HCT116 (cell line): Measurements from ENCODE around the gene NOSIP.

Experiments used
- CBX3 ChIP-seq: IDR thresholded peaks from 2 replicates; pipeline ENCODE4 v1.6.1; 2012; ENCODE audit warnings: low read depth
- CEBPB ChIP-seq: IDR thresholded peaks from 2 replicates; pipeline ENCODE4 v1.6.1; 2012; ENCODE audit warnings: low read depth
- EGR1 ChIP-seq: IDR thresholded peaks from 2 replicates; pipeline ENCODE4 v1.6.1; 2012; ENCODE audit warnings: low read depth
- EZH2 ChIP-seq: fragments of 200-600 bp; sonication (generic); IDR thresholded peaks from 2 replicates; pipeline ENCODE4 v1.6.1; 2017; ENCODE audit warnings: antibody characterized with exemption, mixed run types
- EZH2phosphoT487 ChIP-seq: fragments of 200-600 bp; IDR thresholded peaks from 2 replicates; pipeline ENCODE4 v1.6.1; 2018; ENCODE audit warnings: antibody characterized with exemption, borderline replicate concordance
- POLR2A ChIP-seq: IDR thresholded peaks from 2 replicates; pipeline ENCODE4 v1.7.0; 2011; ENCODE audit warnings: borderline replicate concordance; ENCODE audit not compliant: insufficient read depth, insufficient read length; ENCODE audit errors: extremely low read depth
- POLR2AphosphoS5 ChIP-seq: IDR thresholded peaks from 2 replicates; pipeline ENCODE4 v1.6.1; 2011; ENCODE audit warnings: mild to moderate bottlenecking, low read depth, low read length, moderate library complexity
- SIN3A ChIP-seq: IDR thresholded peaks from 2 replicates; pipeline ENCODE4 v1.6.1; 2012; ENCODE audit warnings: low read depth
- TCF7L2 ChIP-seq: IDR thresholded peaks from 2 replicates; pipeline ENCODE4 v1.7.0; 2011; ENCODE audit warnings: borderline replicate concordance, inconsistent platforms; ENCODE audit not compliant: insufficient read depth, insufficient read length; ENCODE audit errors: extremely low read depth
- YY1 ChIP-seq: IDR thresholded peaks from 2 replicates; pipeline ENCODE4 v1.6.1; 2011; ENCODE audit warnings: low read length, low read depth, moderate library complexity, mild to moderate bottlenecking; ENCODE audit not compliant: insufficient replicate concordance; ENCODE audit errors: extremely low read depth
- TF ChIP-seq, protein P1 (sequence below), 3 experiments: fragments of 200-600 bp in 1 of 3; sonication (generic) in 1 of 3; IDR thresholded peaks in 2 of 3; conservative IDR thresholded peaks in 1 of 3; 2 replicates each; pipeline ENCODE4 v1.5.1; 2012 to 2017; ENCODE audit warnings: low read depth in 2 of 3, low read length in 2 of 3, antibody characterized with exemption in 1 of 3, borderline replicate concordance in 1 of 3, control low read depth in 1 of 3, mild to moderate bottlenecking in 1 of 3, mixed read lengths in 1 of 3, mixed run types in 1 of 3, moderate library complexity in 1 of 3; ENCODE audit not compliant: insufficient read depth in 1 of 3
- TF ChIP-seq, protein P2 (sequence below): IDR thresholded peaks from 2 replicates; pipeline ENCODE4 v1.6.1; 2012

DNA sequence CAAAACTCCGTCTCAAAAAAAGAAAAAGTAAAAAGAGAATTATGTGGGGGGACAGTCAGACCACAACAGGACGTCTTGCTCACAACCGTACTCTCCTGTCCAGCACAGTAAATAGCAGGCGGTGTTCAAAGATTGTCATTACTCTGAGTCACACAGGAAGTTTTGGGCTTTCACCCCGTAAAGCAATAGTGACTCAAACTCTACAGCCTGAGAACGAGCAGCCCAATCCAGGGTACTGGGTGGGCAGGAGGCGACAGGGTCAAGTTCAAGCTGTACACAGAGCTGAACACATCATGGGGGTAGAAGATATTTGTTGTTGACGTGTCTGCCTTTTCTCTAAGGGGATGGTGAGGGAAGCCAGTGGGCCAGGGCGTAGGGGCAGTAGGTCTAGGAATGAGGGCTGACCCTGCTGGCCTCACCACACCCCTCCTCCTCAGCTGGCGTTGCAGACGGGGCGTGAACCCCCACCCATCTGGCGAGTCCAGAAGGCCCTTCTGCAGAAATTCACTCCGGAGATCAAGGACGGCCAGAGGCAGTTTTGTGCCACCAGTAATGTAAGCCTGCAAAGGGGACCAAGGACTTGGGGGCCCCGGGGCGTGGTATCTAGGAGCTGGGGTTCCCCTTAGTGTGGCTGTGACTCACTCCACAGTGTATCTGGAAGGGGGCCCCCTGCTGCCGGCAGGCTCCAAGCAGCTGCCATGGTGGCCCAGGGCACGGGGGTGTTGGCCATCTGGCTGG is 33.9 kb upstream of the NOSIP start:
- TF ChIP-seq, protein P1, sequence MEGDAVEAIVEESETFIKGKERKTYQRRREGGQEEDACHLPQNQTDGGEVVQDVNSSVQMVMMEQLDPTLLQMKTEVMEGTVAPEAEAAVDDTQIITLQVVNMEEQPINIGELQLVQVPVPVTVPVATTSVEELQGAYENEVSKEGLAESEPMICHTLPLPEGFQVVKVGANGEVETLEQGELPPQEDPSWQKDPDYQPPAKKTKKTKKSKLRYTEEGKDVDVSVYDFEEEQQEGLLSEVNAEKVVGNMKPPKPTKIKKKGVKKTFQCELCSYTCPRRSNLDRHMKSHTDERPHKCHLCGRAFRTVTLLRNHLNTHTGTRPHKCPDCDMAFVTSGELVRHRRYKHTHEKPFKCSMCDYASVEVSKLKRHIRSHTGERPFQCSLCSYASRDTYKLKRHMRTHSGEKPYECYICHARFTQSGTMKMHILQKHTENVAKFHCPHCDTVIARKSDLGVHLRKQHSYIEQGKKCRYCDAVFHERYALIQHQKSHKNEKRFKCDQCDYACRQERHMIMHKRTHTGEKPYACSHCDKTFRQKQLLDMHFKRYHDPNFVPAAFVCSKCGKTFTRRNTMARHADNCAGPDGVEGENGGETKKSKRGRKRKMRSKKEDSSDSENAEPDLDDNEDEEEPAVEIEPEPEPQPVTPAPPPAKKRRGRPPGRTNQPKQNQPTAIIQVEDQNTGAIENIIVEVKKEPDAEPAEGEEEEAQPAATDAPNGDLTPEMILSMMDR (IDR thresholded peaks at IDR 0.05 in 2 of 3, conservative IDR thresholded peaks at IDR 0.05 in 1 of 3; ENCODE audit: borderline replicate concordance in 1 of 3, insufficient read depth in 1 of 3, low read depth in 2 of 3, low read length in 2 of 3), result peak in 1 of 3 experiments; percentile 23; a peak in 2 of 6 replicates
- TF ChIP-seq EZH2 (no peak), POLR2A (no peak), EGR1 (no peak), EZH2phosphoT487 (no peak), CEBPB (no peak), YY1 (no peak), CBX3 (no peak), POLR2AphosphoS5 (peak; percentile 37; the same call in 1 of the 2 replicates), SIN3A (no peak), TCF7L2 (no peak)
- TF ChIP-seq, protein P2, sequence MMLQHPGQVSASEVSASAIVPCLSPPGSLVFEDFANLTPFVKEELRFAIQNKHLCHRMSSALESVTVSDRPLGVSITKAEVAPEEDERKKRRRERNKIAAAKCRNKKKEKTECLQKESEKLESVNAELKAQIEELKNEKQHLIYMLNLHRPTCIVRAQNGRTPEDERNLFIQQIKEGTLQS, result no peak
